Measurements from ENCODE around the gene ANKDD1A. TPM values are rescaled to one million over a fixed set of nuclear protein-coding genes. Genes with fewer than 3 reads are reported as not detected.

ANKDD1A gene
- polyA plus RNA-seq, 1 experiment = 4.9 TPM

DNA sequence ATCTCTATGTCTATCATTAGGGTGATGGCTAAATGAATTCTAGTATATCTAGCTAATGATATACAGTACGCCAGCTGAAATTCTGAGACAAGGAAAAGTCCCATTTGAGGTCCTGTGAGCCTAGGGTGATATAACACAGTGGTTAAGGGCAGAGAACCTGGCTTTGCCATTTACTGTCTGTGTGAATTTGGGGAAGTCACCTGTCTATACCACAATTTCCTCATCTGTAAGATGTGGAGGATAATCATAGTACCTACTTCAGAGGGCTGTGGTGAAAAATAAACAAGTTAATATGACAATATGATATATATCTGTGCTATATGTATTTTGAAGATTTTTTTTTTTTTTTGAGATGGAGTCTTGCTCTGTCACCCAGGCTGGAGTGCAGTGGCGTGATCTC is 9.8 kb upstream of the ANKDD1A start:
- H3K4me3 ChIP-seq (ENCODE audit: low read depth, low read length) = no peak overlapping the region
- TF ChIP-seq, protein P1, sequence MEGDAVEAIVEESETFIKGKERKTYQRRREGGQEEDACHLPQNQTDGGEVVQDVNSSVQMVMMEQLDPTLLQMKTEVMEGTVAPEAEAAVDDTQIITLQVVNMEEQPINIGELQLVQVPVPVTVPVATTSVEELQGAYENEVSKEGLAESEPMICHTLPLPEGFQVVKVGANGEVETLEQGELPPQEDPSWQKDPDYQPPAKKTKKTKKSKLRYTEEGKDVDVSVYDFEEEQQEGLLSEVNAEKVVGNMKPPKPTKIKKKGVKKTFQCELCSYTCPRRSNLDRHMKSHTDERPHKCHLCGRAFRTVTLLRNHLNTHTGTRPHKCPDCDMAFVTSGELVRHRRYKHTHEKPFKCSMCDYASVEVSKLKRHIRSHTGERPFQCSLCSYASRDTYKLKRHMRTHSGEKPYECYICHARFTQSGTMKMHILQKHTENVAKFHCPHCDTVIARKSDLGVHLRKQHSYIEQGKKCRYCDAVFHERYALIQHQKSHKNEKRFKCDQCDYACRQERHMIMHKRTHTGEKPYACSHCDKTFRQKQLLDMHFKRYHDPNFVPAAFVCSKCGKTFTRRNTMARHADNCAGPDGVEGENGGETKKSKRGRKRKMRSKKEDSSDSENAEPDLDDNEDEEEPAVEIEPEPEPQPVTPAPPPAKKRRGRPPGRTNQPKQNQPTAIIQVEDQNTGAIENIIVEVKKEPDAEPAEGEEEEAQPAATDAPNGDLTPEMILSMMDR (IDR thresholded peaks at IDR 0.05; ENCODE audit: insufficient read depth, low read depth, low read length) = no peak
- H3K36me3 ChIP-seq (ENCODE audit: control insufficient read depth, insufficient read depth, low read length) = no peaks in the 10 kb centered on the region
- H3K27me3 ChIP-seq (ENCODE audit: control insufficient read depth, insufficient read depth, low read length) = no peaks in the 10 kb centered on the region
- DNase-seq (ENCODE audit: low read depth) = no peak
- ChIA-PET CTCF (interaction anchor here (0.7 to 1.4 kb wide), 2 partner anchors 8 to 44 kb away, joined by 3 read pairs; no protein-coding TSS in a partner anchor), POLR2A (no interaction called here)

DNA sequence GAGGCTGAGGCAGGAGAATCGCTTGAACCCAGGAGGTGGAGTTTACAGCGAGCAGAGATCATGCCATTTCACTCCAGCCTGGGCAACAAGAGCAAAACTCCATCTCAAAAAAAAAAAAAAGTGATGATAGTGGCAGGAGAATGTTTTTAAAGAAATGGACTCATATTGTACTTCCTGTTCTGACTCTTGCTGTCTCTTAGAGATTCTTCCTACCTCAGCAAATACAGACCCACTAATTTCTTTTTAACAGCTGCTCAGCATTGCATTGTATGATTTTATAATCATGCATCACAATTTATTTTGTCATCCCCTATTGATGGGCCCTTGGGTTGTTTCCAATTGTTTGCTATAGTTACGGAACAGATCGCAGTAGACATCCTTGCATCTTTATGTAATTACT is 8.8 kb upstream of the ANKDD1A start:
- CTCF ChIA-PET = interaction anchor here (1.1 to 1.6 kb wide), 4 partner anchors 9 to 172 kb away, joined by 3 to 5 read pairs (median 4); no protein-coding TSS in a partner anchor
- no peak for DNase-seq (ENCODE audit: low read depth)
- POLR2A ChIA-PET = no interaction called here
- Histone ChIP-seq H3K36me3 (ENCODE audit: control insufficient read depth, insufficient read depth, low read length) (no peaks in the 10 kb centered on the region), H3K27me3 (ENCODE audit: control insufficient read depth, insufficient read depth, low read length) (no peaks in the 10 kb centered on the region), H3K4me3 (ENCODE audit: low read depth, low read length) (no peak overlapping the region)
- TF ChIP-seq, protein P1 (IDR thresholded peaks at IDR 0.05; ENCODE audit: insufficient read depth, low read depth, low read length) = no peak

- POLR2A ChIA-PET = no interaction called here
- TF ChIP-seq, protein P1 (IDR thresholded peaks at IDR 0.05; ENCODE audit: insufficient read depth, low read depth, low read length) = no peak
Measured at GRCh38 chr15:64903326-64903950, 8.3 kb upstream of the ANKDD1A start.

DNA sequence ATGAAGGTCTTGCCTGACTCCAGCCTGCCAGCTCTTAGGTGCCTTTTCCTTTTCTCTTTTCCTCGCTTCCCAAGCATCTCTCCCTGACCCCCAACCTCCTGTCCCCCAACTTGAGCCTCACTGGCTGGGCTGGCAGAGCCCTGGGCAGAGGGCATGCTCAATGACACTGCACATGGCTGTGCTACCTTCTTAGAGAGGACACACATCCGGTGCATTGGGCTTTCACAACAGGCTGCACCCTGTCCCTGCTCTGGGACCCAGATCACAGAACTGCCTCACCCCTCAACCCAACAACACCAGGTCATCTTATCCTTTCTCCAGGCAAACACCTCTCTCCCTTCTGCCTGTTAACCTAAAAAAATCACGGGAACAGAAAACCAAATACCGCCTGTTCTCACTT is 7.5 kb upstream of the ANKDD1A start:
- CTCF ChIA-PET = interaction anchor here (0.5 to 2.7 kb wide), 7 partner anchors 11 to 173 kb away, joined by 3 to 9 read pairs (median 5); no protein-coding TSS in a partner anchor

More at GRCh38 chr15:64903326-64903950, 8.3 kb upstream of the ANKDD1A start:
- DNase-seq (ENCODE audit: low read depth) = no peak
- Histone ChIP-seq H3K36me3 (ENCODE audit: control insufficient read depth, insufficient read depth, low read length) (no peaks in the 10 kb centered on the region), H3K27me3 (ENCODE audit: control insufficient read depth, insufficient read depth, low read length) (no peaks in the 10 kb centered on the region), H3K4me3 (ENCODE audit: low read depth, low read length) (no peak overlapping the region)
- CTCF ChIA-PET = interaction anchor here (0.5 to 2.3 kb wide), 5 partner anchors 11 to 173 kb away, joined by 3 to 6 read pairs (median 5); no protein-coding TSS in a partner anchor

DNA sequence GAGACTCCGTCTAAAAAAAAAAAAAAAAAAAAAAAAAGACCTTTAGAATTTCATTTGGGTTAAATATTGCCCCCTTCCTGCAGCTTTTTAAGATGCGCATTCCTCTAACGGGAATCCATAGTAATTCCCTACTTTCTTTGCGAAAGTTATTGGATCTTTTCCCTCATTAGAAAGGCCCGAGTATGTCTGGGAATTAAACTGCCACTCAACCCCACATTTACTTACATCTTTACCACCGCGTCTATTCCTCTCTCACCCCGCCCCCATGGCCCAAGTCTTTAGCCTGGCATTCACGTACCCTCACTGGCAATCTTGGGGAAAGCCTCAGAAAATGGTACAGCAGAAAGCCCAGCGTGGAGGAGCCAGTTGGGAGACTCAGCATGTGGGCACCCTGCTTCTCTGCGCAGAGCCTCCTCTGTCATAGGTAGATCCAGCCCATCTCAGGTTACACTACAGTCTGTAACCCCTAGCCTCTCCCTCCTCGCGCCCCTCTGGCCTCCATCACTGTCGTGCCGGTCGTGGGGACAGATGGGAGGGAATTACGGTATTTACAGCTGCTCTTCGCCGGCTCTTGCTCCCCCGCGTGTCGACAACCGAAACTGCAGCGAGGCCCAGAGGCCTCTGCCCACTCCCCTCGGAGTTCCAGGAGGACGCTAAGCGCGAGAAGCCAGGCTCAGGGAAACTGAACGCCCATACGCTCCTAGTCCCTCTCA is 6.4 kb upstream of the ANKDD1A start:
- Histone ChIP-seq H3K27me3 (ENCODE audit: control insufficient read depth, insufficient read depth, low read length) (no peaks in the 10 kb centered on the region), H3K36me3 (ENCODE audit: control insufficient read depth, insufficient read depth, low read length) (no peaks in the 10 kb centered on the region), H3K4me3 (ENCODE audit: low read depth, low read length) (peak overlapping the region; percentile 7)
- DNase-seq (ENCODE audit: low read depth) = no peak
- CTCF ChIA-PET = interaction anchor here (0.6 to 3.0 kb wide), 21 partner anchors 11 to 177 kb away, joined by 3 to 17 read pairs (median 5); no protein-coding TSS in a partner anchor
- POLR2A ChIA-PET = no interaction called here
- TF ChIP-seq, protein P1 (IDR thresholded peaks at IDR 0.05; ENCODE audit: insufficient read depth, low read depth, low read length) = peak; percentile 87

More for the DNA sequence above, 7.5 kb upstream of the ANKDD1A start:
- POLR2A ChIA-PET = no interaction called here
- no peak overlapping the region for H3K4me3 ChIP-seq (ENCODE audit: low read depth, low read length)
- no peak for DNase-seq (ENCODE audit: low read depth)
- TF ChIP-seq, protein P1 (IDR thresholded peaks at IDR 0.05; ENCODE audit: insufficient read depth, low read depth, low read length) = no peak
- H3K27me3 ChIP-seq (ENCODE audit: control insufficient read depth, insufficient read depth, low read length) = no peaks in the 10 kb centered on the region
- no peaks in the 10 kb centered on the region for H3K36me3 ChIP-seq (ENCODE audit: control insufficient read depth, insufficient read depth, low read length)

All from BJ (cell line).